Measurements from ENCODE around the gene ANK2.

DNA sequence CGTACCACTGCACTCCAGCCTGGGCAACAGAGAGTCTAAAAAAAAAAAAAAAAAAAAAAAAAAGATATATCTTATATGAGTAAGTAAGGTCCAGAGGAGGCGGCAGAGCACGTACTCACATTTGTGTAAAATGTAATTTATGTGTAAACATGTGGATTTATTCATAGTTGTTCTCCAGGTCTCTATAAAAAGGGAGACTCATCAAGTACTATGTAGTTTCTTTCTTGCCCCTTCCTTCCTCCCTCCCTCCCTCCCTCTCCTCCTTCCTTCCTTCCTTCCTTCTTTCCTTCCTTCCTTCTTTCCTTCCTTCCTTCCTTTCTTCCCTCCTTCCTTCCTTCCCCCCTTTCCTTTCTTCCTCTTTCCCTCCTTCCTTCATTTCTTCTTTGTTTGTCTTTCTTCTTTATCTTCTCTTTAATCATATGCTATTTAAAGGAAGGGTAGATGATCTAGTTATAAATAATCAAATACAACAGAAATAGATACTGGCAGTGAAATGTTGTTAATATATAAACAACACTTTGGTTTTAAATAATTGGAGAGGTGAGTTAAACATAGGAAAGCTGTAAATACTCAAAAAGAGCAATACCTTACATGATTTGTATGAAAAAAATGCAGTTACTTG, 344.8 kb downstream of the ANK2 start:
- TF ChIP-seq, protein P1, sequence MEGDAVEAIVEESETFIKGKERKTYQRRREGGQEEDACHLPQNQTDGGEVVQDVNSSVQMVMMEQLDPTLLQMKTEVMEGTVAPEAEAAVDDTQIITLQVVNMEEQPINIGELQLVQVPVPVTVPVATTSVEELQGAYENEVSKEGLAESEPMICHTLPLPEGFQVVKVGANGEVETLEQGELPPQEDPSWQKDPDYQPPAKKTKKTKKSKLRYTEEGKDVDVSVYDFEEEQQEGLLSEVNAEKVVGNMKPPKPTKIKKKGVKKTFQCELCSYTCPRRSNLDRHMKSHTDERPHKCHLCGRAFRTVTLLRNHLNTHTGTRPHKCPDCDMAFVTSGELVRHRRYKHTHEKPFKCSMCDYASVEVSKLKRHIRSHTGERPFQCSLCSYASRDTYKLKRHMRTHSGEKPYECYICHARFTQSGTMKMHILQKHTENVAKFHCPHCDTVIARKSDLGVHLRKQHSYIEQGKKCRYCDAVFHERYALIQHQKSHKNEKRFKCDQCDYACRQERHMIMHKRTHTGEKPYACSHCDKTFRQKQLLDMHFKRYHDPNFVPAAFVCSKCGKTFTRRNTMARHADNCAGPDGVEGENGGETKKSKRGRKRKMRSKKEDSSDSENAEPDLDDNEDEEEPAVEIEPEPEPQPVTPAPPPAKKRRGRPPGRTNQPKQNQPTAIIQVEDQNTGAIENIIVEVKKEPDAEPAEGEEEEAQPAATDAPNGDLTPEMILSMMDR (IDR thresholded peaks at IDR 0.05), result no peak
- TF ChIP-seq POLR2A (IDR thresholded peaks at IDR 0.05), result no peak
